ENCODE measurements around the gene ABHD1.

ABHD1 gene

DNA sequence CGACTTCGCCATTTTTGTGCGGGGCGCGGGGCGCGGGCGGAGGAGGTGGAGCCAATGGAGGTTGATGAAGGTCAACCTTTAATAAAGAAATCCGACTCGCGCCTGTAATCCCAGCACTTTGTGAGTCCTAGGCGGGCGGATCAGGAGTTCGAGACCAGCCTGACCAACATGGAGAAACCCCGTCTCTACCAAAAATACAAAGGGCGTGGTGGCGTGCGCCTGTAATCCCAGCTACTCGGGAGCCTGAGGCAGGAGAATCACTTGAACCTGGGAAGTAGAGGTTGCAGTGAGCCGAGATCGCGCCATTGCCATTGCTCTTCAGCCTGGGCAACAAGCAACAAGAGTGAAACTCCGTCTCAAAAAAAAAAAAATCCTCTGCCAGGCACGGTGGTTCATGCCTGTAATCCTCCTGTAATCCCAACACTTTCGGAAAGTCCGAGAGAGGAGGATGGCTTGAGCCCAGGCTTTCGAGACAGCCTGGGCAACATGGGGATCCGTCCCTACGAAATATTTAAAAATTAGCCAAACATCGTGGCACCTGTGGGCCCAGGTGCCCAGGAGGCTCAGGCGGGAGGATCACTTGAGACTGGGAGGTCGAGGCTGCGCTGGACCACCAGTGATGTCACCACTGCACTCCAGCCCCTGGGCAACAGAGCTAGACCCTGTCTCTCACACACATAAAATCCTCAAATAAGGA is 11.3 kb downstream of the ABHD1 start:
- peak overlapping the region; percentile 9 for H3K4me3 ChIP-seq (ENCODE audit: low read length)
- TF ChIP-seq CTCF (conservative IDR thresholded peaks at IDR 0.05; ENCODE audit: low read depth, low read length): no peak
- no peak for DNase-seq (ENCODE audit: low read depth)

DNA sequence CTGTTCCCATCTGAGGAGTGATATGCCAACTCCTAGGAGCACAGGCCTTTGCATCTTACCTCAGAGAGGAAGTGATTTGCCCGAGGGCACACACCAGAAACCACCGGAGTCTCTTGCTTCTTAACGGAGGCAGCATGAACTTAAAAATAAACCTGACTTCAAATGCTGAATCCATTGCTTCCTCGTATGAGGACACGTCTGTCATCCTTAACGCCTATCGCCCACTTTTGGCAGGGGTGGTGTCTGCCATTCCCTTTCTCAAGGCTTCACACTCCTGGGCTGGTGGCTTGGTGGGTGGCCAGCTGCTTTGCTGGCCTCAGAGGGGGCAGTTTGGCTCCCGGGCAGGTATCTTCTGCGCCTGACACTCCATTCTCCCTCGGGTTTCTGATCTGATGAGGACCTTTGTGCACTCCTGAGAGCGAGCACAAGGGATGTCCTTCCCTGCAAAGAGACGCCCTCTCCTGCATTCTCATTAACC is 11.9 kb downstream of the ABHD1 start:
- TF ChIP-seq CTCF (conservative IDR thresholded peaks at IDR 0.05; ENCODE audit: low read depth, low read length): no peak
- no peak overlapping the region for H3K4me3 ChIP-seq (ENCODE audit: low read length)
- no peak for DNase-seq (ENCODE audit: low read depth)

- no peak for TF ChIP-seq CTCF (conservative IDR thresholded peaks at IDR 0.05; ENCODE audit: low read depth, low read length)
- no peak overlapping the region for H3K4me3 ChIP-seq (ENCODE audit: low read length)
- no peak for DNase-seq (ENCODE audit: low read depth)
Measured at GRCh38 chr2:27136751-27137150, 13.1 kb downstream of the ABHD1 start.

- no peak for TF ChIP-seq CTCF (conservative IDR thresholded peaks at IDR 0.05; ENCODE audit: low read depth, low read length)
- no peak for DNase-seq (ENCODE audit: low read depth)
- no peak overlapping the region for H3K4me3 ChIP-seq (ENCODE audit: low read length)
Measured at GRCh38 chr2:27137322-27137935, 13.8 kb downstream of the ABHD1 start.

- no peak for TF ChIP-seq CTCF (conservative IDR thresholded peaks at IDR 0.05; ENCODE audit: low read depth, low read length)
- no peak for DNase-seq (ENCODE audit: low read depth)
- H3K4me3 ChIP-seq (ENCODE audit: low read length): no peak overlapping the region
Measured at GRCh38 chr2:27138111-27138510, 14.5 kb downstream of the ABHD1 start.

DNA sequence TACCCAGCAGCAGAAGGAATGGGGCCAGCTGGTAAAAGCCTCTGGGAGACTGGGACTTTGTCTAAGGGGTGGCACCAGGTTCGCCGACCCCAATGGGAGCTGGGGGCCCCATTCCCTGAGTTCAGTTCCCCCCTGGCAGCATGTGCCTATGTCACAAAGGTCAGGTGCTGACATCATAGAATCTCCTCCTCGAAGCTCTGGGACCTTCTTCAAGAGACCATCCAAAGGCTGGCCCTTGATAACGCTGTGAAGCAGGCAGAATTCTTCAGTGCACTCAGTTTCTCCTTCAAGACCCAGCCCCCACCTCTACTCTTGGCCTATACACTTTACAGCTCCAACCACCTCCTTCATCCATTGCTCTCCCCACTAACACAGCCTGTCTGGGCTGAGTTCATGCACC is 15.7 kb downstream of the ABHD1 start, which contains the start of gene PRR30:
PRR30 (minus strand) TSS at position 101 of the 400 bp plus-strand sequence. CDS start 1,081 bp downstream, outside the sequence.
- no peak for TF ChIP-seq CTCF (conservative IDR thresholded peaks at IDR 0.05; ENCODE audit: low read depth, low read length)
- no peak within 1 kb of the TSS for H3K4me3 ChIP-seq (ENCODE audit: low read length)
- DNase-seq (ENCODE audit: low read depth): no peak

GRCh38 chr2:27143285-27143684 is 19.7 kb downstream of the ABHD1 start:
- no peak for DNase-seq (ENCODE audit: low read depth)
- no peak overlapping the region for H3K4me3 ChIP-seq (ENCODE audit: low read length)
- no peak for TF ChIP-seq CTCF (conservative IDR thresholded peaks at IDR 0.05; ENCODE audit: low read depth, low read length)

Measured in retinal pigment epithelial cell (primary cell).